Panc1 (cell line): ENCODE results near the gene KCNIP3.
"Not testable (repeated sequence)": the region's sequence is repeated elsewhere in the genome, so short reads cannot be mapped to it uniquely, and the experiment has no call there.

ENCODE experiments used
- POLR2AphosphoS5 ChIP-seq: IDR thresholded peaks from 2 replicates; pipeline ENCODE4 v1.6.1; 2012; ENCODE audit warnings: mild to moderate bottlenecking, low read depth, low read length, moderate library complexity
- SIN3A ChIP-seq: IDR thresholded peaks from 2 replicates; pipeline ENCODE4 v1.6.1; 2012; ENCODE audit warnings: low read depth, mild to moderate bottlenecking, low read length, moderate library complexity, borderline replicate concordance; ENCODE audit not compliant: insufficient read depth
- TF ChIP-seq, protein P1 (sequence below): fragments of 450-650 bp; IDR thresholded peaks from 2 replicates; pipeline ENCODE4 v1.5.1; 2017; ENCODE audit warnings: mild to moderate bottlenecking

DNA sequence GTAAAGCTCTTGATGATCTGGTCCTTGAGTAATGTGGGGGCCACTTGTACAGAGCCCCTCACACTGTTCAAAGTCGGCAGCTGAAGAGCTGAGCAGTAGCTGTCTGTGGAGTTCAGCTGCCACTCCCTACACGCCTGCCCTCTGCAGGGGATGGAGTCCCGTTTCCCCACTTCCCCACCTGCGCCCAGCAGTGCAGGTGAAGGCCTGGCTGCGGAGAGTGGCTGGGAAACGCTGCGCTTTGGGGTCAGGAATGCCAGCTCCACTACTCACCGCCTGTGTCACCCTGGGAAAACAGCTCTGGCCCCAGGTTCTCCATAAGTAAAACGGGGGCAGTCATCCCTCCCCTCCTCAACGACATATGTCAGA lies 104.8 kb downstream of the KCNIP3 start:
- TF ChIP-seq, protein P1, sequence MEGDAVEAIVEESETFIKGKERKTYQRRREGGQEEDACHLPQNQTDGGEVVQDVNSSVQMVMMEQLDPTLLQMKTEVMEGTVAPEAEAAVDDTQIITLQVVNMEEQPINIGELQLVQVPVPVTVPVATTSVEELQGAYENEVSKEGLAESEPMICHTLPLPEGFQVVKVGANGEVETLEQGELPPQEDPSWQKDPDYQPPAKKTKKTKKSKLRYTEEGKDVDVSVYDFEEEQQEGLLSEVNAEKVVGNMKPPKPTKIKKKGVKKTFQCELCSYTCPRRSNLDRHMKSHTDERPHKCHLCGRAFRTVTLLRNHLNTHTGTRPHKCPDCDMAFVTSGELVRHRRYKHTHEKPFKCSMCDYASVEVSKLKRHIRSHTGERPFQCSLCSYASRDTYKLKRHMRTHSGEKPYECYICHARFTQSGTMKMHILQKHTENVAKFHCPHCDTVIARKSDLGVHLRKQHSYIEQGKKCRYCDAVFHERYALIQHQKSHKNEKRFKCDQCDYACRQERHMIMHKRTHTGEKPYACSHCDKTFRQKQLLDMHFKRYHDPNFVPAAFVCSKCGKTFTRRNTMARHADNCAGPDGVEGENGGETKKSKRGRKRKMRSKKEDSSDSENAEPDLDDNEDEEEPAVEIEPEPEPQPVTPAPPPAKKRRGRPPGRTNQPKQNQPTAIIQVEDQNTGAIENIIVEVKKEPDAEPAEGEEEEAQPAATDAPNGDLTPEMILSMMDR = not testable (repeated sequence)
- not testable (repeated sequence) for TF ChIP-seq SIN3A, POLR2AphosphoS5
